Ramos (cell line): Measurements from ENCODE around the gene AK5.
"Not testable (repeated sequence)": the region's sequence is repeated elsewhere in the genome, so short reads cannot be mapped to it uniquely, and the experiment has no call there.

Experiments used
- in situ Hi-C: fragments of 300-500 bp; cut with MboI; formaldehyde crosslinking; loops from one replicate; pipeline ENCODE4 v1.14.3; 2022; ENCODE audit warnings: low sequenced_read_pairs; ENCODE audit not compliant: unreplicated experiment

AK5 gene

GRCh38 chr1:77392486-77392885, 110.7 kb downstream of the AK5 start:
- in situ Hi-C loops: no loop called here

DNA sequence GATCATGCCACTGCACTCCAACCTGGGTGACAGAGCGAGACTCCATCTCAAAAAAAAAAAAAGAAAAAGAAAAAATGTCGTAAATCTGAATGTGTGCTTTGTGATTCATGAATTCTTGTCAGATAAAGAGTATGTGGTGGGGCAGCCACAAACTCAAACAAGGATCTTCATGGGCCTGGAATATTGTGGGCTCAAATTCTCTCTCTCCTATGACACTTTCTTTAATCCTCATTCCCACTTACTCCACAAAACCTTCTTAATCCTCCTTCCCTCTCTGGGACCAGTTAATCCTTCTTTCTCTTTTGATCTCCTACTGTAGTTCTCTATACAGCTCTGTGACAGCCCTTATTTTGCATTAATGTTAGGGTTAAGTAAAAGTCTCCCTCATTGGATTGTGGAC, 112.3 kb downstream of the AK5 start:
- in situ Hi-C loops: no loop called here

DNA sequence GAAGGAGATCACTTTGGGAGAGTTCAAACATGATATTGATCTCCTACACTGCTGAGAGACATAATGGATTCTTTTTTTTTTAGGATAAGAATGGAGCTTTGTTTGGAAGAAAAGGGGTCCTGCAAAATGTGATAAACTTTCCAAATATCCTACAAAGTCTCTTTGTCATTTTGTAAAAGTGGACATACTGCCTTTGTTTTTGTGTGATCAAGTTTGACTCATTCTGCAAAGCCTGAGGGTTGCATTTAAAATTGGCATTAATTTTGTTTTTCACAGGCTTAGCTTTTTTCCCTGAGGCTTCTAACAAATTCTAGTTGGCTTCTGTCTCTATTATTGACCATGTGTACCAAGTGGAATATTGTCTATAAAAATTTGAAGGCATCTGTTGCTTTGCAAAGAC, 113.2 kb downstream of the AK5 start:
- in situ Hi-C loops: no loop called here

DNA sequence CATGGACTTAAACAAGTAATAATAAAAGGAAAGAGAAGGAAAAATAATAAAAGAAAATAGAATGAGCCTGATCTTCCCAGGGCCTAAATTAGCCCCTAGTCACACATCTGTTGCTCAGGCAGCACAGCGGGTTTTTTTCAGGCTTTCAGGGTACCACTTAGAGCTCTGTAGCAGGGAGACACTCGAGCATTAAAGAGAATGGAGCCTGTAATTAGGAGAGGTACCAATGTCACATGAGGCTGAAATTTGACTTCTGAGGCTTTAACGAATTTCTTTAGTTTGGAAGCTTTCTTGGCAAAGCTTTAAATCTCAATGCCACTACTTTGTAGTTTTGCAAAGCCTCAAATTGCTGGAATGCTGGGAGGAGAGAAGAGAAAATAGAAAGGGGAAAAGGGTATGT, 116.3 kb downstream of the AK5 start:
- in situ Hi-C loops: no loop called here

DNA sequence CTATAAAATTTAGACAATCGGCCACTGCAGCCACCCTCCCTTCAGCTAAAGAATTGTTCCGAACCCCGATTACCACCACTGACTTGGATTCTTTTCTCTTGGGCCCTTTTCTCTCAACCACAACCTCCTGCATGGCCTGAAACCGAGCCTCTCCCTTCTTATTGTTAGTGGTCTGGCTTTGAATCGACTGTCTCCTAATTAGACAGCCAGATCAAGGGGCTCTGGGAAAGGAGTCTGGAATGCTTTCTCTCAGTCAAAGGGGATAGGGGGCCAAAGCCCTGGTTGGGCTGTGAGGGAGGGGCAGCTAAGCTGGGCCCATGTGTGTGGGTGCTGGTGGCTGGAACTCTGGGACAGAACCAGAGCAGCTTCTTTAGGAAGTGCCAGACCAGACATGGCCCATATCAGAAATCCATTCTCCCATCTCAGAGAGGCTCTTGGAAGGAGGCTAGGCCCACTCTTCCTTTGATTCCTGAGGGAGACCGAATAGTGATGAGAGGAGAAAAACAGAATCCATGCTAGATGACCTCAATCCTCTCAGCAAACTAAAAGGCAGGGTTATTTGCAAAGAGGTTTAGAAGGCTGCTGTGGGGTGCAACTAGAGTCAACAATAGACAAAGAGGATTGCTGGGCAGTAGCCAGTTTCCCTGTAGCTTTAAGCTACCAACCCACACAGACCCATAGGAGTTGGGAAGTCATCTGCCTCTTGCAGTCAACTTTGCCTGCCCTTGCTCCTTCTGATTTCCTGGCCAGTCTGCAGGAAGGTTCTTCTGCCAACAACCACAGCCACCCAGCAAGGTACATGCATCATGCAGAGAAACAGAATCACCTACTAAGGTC, 117.6 kb downstream of the AK5 start:
- in situ Hi-C loops: no loop called here

DNA sequence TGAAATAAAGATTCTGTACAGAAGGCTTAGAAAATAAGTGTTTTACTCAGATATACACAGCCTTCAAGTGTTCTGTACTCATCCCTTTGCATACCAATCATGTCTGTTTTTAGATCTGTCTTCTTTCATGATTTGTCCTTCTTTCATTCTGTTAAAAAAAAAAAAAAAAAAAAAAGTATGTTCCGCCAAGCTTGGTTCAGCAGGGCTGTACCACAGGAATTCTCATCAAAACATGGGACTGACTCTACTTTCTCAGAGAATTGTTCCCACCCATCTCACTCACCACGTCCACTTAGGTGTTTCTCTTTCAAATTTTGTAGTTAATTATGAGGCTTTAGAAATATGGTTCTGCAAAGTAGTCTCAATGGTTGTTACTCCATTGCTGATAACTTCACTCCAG, 119.0 kb downstream of the AK5 start:
- in situ Hi-C loops: no loop called here

DNA sequence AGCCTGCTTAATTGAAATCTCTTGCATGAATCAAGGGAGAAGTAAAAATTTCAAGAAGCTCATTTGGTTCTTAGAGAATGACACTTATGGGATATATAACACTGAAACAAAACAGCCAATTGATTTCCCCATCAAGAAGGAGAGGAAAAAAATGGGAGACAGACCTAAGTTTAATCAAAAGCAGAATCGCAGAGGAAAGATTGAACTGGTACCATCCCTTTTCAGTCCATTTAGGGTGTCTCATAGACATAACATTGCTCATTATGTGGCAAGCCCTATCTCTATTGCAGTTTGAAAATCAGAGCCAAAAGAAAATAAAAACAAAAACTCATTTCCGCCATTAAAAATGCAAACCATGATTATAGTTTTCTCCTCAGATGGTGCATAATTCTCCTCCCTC, 119.6 kb downstream of the AK5 start:
- in situ Hi-C loops: no loop called here

- in situ Hi-C loops: no loop called here
Observed at GRCh38 chr1:77405186-77405585, 123.4 kb downstream of the AK5 start.

- in situ Hi-C loops: no loop called here
Observed at GRCh38 chr1:77406661-77407060, 124.8 kb downstream of the AK5 start.

- in situ Hi-C loops: no loop called here
Observed at GRCh38 chr1:77407738-77408375, 126.0 kb downstream of the AK5 start.

GRCh38 chr1:77408933-77409332, 127.1 kb downstream of the AK5 start:
- in situ Hi-C loops: not testable (repeated sequence)

DNA sequence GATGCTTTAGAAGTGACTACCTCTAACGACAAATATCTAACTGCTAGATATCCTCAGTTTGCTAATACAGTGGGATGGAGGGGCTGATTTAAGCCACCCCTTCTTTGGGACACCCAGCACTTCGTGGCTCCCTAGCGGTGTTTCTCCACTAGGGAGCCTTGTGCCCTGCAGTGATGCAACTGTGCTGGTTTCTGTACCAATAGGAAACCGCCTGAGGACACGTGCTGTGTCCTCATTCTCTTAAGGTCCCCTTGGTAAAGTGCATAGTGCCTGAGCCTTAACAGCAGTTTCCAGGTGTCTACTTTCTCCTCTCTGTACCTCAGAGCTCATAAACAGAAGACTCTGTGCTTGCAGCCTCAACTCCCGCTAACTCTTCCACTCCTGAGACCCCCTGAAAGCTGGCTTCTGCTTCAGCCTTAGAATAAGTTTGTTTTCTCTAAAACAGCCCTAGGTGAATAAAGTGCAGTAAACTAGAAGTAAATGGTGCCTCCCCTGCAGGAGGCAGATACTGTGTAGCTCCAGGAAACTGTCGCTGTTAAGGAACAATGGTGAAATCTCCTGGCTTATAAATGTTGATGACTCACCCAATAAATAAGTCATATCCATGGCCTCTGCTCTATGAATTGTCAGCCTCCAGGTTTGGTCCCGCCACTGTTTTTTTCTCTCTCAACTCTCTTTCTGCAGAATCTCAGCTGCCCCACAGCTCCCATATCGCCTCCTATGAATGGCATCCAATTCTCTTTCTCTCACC, 130.4 kb downstream of the AK5 start:
- in situ Hi-C loops: no loop called here

- in situ Hi-C loops: no loop called here
Observed at GRCh38 chr1:77412820-77413530, 131.2 kb downstream of the AK5 start.

GRCh38 chr1:77413541-77414335, 131.9 kb downstream of the AK5 start:
- in situ Hi-C loops: no loop called here

DNA sequence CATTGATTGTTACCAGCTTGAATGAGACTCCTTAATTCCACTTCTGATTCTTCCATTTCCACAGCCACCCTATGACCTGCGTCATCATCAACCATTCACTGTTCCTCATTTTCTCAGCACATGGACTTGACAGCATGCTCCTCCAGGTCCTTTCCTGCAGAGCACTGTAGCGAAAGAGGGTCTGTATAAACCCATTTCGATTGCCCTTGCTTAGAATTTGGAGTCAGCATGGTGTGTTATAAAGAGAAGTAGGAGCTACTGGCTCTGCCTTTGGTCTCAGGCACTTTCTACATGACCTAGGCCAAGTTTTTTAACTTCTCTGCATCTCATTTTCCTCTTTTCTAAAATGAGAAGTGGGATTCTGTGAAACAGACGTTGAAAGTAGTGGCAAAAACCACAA, 133.8 kb downstream of the AK5 start:
- in situ Hi-C loops: no loop called here

GRCh38 chr1:77416692-77417450, 135.1 kb downstream of the AK5 start:
- in situ Hi-C loops: no loop called here

DNA sequence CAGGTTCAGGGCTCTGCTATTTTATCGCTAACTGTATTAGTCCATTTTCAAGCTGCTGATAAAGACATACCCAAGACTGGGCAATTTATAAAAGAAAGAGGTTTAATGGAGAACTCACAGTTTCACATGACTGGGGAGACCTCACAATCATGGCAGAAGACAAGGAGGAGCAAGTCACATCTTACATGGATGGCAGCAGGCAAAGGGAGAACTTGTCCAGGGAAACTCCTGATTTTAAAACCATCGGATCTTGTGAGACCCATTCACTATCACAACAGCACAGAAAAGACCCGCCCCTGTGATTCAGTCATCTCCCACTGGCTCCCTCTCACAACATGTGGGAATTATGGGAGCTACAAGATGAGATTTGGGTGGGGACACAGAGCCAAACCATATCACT, 136.2 kb downstream of the AK5 start:
- in situ Hi-C loops: not testable (repeated sequence)

DNA sequence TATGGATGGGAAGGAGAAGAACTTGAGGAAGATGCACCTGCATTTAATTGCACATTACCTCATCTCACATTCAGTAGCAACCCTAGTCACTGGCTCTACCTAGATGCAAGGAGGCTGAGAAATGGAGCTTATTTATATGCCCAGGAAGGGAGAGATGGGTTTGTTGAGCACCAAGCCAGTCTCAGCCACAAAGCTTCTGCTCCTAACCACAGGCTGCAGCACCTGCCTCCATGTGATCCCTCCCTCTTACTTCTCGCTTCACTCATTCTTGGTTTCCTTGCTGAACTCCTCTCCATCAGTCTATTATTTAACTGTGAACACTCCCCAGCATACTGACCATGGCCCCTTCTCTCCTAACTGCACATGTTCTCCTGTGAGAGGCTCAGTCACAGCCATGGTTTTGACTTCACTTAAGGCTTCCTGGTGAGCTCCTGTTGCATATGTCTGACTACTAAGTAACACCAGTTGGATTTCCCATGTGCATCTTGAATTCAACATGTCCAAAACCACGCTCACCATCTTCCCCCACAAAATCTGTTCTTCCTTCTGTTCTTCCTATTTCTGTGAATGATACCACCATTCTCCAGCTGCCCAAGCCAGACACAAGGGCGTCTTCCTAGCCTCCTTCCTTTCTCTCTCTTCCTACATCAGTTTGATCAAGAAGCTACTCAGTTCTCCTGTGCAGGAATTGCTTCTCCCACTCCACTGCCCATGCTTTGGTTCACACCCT, 139.8 kb downstream of the AK5 start:
- in situ Hi-C loops: no loop called here
